Hepatocyte (in vitro differentiated cells): ENCODE data around the gene SLC30A3. TPM values are rescaled to one million over a fixed set of nuclear protein-coding genes. Genes with fewer than 3 reads are reported as not detected.

Source experiments
- DNase-seq: peaks from one replicate; pipeline ENCODE4 v3.0.0-alpha.2; 2016; ENCODE audit warnings: low spot score
- H2AFZ ChIP-seq: fragments of 200-600 bp; sonication (generic); 2 replicates; pipeline ENCODE4 v1.6.0; 2016; ENCODE audit warnings: antibody characterized with exemption, mild to moderate bottlenecking
- H3K27ac ChIP-seq: fragments of 200-600 bp; sonication (generic); 2 replicates; pipeline ENCODE4 v1.5.1; 2016; ENCODE audit warnings: mild to moderate bottlenecking
- H3K27me3 ChIP-seq: fragments of 200-600 bp; sonication (generic); 2 replicates; pipeline ENCODE4 v1.6.1; 2016
- H3K36me3 ChIP-seq: fragments of 200-600 bp; sonication (generic); replicated peaks from 2 replicates; pipeline ENCODE4 v1.5.1; 2016; ENCODE audit warnings: low read depth; ENCODE audit not compliant: insufficient read depth
- H3K4me1 ChIP-seq: fragments of 200-600 bp; sonication (generic); 2 replicates; pipeline ENCODE4 v1.5.1; 2016; ENCODE audit warnings: mild to moderate bottlenecking, moderate library complexity; ENCODE audit not compliant: insufficient read depth
- H3K4me2 ChIP-seq: fragments of 200-600 bp; sonication (generic); 2 replicates; pipeline ENCODE4 v1.6.0; 2016
- H3K4me3 ChIP-seq: fragments of 200-600 bp; sonication (generic); 2 replicates; pipeline ENCODE4 v1.5.1; 2016; ENCODE audit warnings: mild to moderate bottlenecking
- H3K79me2 ChIP-seq: fragments of 200-600 bp; sonication (generic); 2 replicates; pipeline ENCODE4 v1.6.0; 2017; ENCODE audit warnings: mild to moderate bottlenecking
- H3K9me2 ChIP-seq: fragments of 200-600 bp; sonication (generic); replicated peaks from 2 replicates; pipeline ENCODE4 v1.6.0; 2017; ENCODE audit warnings: mild to moderate bottlenecking; ENCODE audit not compliant: insufficient read depth
- H3K9me3 ChIP-seq: fragments of 200-600 bp; sonication (generic); 2 replicates; pipeline ENCODE4 v1.5.1; 2016; ENCODE audit warnings: low read depth, mild to moderate bottlenecking
- H4K20me1 ChIP-seq: fragments of 200-600 bp; sonication (generic); 2 replicates; pipeline ENCODE4 v1.6.0; 2016; ENCODE audit warnings: mild to moderate bottlenecking; ENCODE audit not compliant: insufficient read depth, poor library complexity, severe bottlenecking
- EZH2 ChIP-seq: fragments of 200-600 bp; sonication (generic); IDR thresholded peaks from 2 replicates; pipeline ENCODE4 v1.6.1; 2016; ENCODE audit warnings: antibody characterized with exemption, mild to moderate bottlenecking, borderline replicate concordance
- EZH2phosphoT487 ChIP-seq: fragments of 200-600 bp; sonication (generic); IDR thresholded peaks from one replicate; pipeline ENCODE4 v1.6.1; 2018; ENCODE audit warnings: antibody characterized with exemption, mild to moderate bottlenecking, low read depth, moderate library complexity; ENCODE audit not compliant: unreplicated experiment, severe bottlenecking
- WGBS: methylation state at CpG from one replicate; pipeline ENCODE4 v1.1.6; 2016; ENCODE audit warnings: low lambda C conversion rate; ENCODE audit errors: missing lambda C conversion rate; 5-methylcytosine and 5-hydroxymethylcytosine counted together
- polyA plus RNA-seq: library from polyadenylated mRNA; unstranded; fragments of >200 nt; fragmentation: Nextera tagmentation; extraction: Ambion mirVana; gene quantifications from 2 replicates; pipeline ENCODE4 v1.2.1, GENCODE V29; 2016
- total RNA-seq: library from RNA; depleted of rRNA; stranded (reverse); fragments of >200 nt; gene quantifications from 2 replicates; pipeline ENCODE4 v1.2.3, GENCODE V29; 2014
- TF ChIP-seq, protein P1 (sequence below): fragments of 200-600 bp; sonication (generic); IDR thresholded peaks from 2 replicates; pipeline ENCODE4 v1.5.1; 2016; ENCODE audit warnings: antibody characterized with exemption, mild to moderate bottlenecking; ENCODE audit not compliant: poor library complexity

Gene SLC30A3
- total and polyA plus RNA-seq, 2 experiments from 2014 or later: 0.20 TPM; not detected in 1

GRCh38 chr2:27249891-27250651 is 12.8 kb downstream of the SLC30A3 start:
- peak; percentile 69 for DNase-seq
- no peak overlapping the region for H2AFZ ChIP-seq

GRCh38 chr2:27249159-27249890 is 13.5 kb downstream of the SLC30A3 start:
- TF ChIP-seq EZH2phosphoT487 (no peak), EZH2 (no peak)
- TF ChIP-seq, protein P1, sequence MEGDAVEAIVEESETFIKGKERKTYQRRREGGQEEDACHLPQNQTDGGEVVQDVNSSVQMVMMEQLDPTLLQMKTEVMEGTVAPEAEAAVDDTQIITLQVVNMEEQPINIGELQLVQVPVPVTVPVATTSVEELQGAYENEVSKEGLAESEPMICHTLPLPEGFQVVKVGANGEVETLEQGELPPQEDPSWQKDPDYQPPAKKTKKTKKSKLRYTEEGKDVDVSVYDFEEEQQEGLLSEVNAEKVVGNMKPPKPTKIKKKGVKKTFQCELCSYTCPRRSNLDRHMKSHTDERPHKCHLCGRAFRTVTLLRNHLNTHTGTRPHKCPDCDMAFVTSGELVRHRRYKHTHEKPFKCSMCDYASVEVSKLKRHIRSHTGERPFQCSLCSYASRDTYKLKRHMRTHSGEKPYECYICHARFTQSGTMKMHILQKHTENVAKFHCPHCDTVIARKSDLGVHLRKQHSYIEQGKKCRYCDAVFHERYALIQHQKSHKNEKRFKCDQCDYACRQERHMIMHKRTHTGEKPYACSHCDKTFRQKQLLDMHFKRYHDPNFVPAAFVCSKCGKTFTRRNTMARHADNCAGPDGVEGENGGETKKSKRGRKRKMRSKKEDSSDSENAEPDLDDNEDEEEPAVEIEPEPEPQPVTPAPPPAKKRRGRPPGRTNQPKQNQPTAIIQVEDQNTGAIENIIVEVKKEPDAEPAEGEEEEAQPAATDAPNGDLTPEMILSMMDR: no peak
- no peak overlapping the region for H3K4me2 ChIP-seq
- no peaks in the 10 kb centered on the region for H3K9me3 ChIP-seq
- H3K36me3 ChIP-seq: no peaks in the 10 kb centered on the region
- no peak overlapping the region for H2AFZ ChIP-seq
- peaks cover 18% of the 10 kb centered on the region for H3K27me3 ChIP-seq
- H3K4me3 ChIP-seq: no peak overlapping the region
- DNase-seq: no peak
- no peak overlapping the region for H3K27ac ChIP-seq
- no peaks in the 10 kb centered on the region for H4K20me1 ChIP-seq
- H3K79me2 ChIP-seq: no peaks in the 10 kb centered on the region
- no peaks in the 10 kb centered on the region for H3K9me2 ChIP-seq
- no peaks in the 10 kb centered on the region for H3K4me1 ChIP-seq
- WGBS: 70% methylated on average over 12 of the region's 12 CpGs

More at GRCh38 chr2:27249891-27250651, 12.8 kb downstream of the SLC30A3 start:
- H3K27ac ChIP-seq: no peak overlapping the region
- TF ChIP-seq EZH2phosphoT487: no peak
- TF ChIP-seq, protein P1: peak; percentile 61
- TF ChIP-seq EZH2: no peak
- H3K4me3 ChIP-seq: no peak overlapping the region
- H4K20me1 ChIP-seq: no peaks in the 10 kb centered on the region
- WGBS: 22% methylated on average over 20 of the region's 22 CpGs
- no peaks in the 10 kb centered on the region for H3K36me3 ChIP-seq
- no peak overlapping the region for H3K4me2 ChIP-seq
- no peaks in the 10 kb centered on the region for H3K9me3 ChIP-seq
- H3K27me3 ChIP-seq: peaks cover 20% of the 10 kb centered on the region
- H3K9me2 ChIP-seq: no peaks in the 10 kb centered on the region
- H3K79me2 ChIP-seq: no peaks in the 10 kb centered on the region
- H3K4me1 ChIP-seq: no peaks in the 10 kb centered on the region

DNA sequence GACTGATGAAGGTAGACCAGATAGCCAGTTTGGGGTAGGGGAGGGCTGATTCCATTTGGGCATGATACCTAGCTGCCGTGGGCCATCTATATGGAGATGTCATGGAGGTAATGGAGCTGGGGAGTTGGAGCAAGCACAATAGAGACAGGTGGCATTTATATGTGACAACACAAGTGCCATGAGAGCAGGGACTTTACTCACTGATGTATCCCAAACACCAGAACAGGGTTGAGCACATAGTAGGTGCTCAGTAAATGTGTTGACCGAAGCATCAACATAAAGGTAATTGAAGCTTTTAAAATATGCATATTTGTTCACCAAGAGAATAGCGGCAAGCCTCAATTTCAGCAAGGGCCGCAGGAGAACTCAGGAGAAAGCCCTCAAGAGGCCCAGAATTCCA is 15.0 kb downstream of the SLC30A3 start:
- H3K4me1 ChIP-seq: no peaks in the 10 kb centered on the region
- 95% methylated on average over 4 of the region's 4 CpGs for WGBS
- H3K36me3 ChIP-seq: no peaks in the 10 kb centered on the region
- no peaks in the 10 kb centered on the region for H3K79me2 ChIP-seq
- no peak overlapping the region for H3K4me3 ChIP-seq
- H3K9me2 ChIP-seq: no peaks in the 10 kb centered on the region
- H2AFZ ChIP-seq: no peak overlapping the region
- H3K9me3 ChIP-seq: no peaks in the 10 kb centered on the region
- H3K27ac ChIP-seq: no peak overlapping the region
- H3K27me3 ChIP-seq: peaks cover 15% of the 10 kb centered on the region
- DNase-seq: no peak
- TF ChIP-seq, protein P1: no peak
- TF ChIP-seq EZH2phosphoT487 (no peak), EZH2 (no peak)
- H3K4me2 ChIP-seq: no peak overlapping the region
- no peaks in the 10 kb centered on the region for H4K20me1 ChIP-seq
